ENCODE results near the gene BLOC1S1.
A peak's percentile ranks its signal among the peaks of the same experiment; 100 is the strongest.

The BLOC1S1 gene

DNA sequence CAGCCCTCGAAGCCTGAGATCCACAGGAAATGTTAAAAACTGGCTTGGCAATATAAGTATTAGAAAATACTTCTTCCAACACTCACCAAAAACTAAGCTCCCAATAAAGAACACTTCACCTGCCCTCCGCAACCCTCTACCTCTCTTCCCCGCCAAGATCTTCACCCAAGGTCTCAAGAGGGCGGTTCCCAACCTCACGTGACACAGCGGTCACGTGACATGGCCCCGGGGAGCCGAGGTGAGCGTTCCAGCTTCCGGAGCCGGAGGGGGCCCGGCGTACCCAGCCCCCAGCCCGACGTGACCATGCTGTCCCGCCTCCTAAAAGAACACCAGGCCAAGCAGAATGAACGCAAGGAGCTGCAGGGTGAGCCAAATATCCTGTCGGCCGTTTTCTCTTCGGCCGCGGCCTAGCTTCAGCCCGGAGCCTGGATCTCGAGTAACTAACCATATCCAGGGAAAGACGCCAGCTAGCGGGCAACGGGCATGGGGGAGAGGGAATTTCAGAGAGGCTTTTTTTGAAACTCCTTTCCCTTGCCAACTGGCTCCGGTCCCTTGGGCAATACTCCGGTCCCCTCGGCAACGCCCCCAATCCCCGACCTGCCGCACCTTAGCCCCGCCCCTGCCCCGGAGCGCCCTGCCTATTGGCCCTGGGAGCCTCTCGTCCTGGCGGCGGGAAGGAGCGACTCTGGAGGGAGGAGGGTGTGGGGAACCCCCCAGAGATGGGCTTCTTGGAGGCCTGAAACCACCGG is at the start of gene BLOC1S1:
Gene BLOC1S1, plus strand, starts transcription at position 214 of the 749 bp plus-strand sequence. Its CDS starts 6 bp downstream, at position 220.
- peak; percentile 95 for DNase-seq

- DNase-seq: no peak
Measured at GRCh38 chr12:55666508-55666907, 49.3 kb upstream of the BLOC1S1 start.

DNA sequence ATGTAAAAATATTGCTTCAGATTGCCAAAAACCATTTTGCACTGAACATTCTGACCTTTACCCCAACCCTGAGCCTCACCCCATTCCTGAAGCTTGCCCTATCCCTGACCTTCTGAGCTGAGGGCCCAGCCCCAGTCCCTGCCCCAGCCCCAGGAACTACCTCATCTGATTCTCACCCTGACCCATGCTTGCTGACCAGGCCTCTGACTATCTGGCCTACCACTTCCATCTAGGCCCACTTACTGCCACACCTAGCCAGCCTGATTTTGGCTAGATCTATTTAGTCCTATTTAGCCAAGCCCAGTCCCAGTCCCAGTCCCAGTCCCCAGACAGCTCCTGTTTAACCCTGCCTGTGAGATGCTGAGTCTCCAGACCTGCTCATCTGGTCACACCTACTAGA is 45.6 kb upstream of the BLOC1S1 start:
- DNase-seq: no peak

DNA sequence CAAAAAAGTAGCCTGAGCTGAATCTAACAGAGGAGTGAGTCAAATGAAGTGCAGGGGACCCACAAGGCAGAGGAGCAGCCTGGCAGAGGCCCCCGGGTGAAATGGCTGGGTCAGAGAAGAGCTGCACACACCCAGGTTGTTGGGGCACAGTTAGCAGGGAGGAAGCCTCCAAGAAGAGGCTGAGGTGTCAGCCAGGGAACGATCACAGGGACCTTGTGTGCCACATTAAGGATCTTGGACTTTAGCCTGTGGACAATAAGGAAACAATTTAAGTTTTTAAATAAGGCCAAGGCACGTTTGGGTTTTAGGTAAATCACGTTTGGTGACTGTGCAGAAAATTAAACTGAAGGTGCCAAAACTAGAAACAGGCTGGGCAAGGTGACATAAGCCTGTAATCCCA is 44.1 kb upstream of the BLOC1S1 start:
- no peak for DNase-seq

- no peak for DNase-seq
Measured at GRCh38 chr12:55673638-55674037, 42.2 kb upstream of the BLOC1S1 start.

DNA sequence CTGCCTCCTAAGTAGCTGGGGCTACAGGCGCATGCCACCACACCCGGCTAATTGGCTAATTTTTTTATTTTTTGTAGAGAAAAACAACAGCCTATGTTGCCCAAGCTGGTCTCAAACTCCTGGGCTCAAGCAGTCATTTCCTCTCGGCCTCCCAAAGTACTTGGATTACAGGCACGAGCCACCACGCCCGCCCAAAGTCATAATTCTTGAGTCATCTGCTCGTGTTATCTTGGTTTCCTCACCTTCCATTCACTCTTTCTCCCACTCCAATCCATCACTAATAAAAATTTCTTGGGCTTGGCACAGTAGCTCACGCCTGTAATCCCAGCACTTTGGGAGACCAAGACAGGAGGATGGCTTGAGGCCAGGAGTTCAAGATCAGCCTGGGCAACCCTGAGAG is 40.2 kb upstream of the BLOC1S1 start:
- no peak for DNase-seq

DNA sequence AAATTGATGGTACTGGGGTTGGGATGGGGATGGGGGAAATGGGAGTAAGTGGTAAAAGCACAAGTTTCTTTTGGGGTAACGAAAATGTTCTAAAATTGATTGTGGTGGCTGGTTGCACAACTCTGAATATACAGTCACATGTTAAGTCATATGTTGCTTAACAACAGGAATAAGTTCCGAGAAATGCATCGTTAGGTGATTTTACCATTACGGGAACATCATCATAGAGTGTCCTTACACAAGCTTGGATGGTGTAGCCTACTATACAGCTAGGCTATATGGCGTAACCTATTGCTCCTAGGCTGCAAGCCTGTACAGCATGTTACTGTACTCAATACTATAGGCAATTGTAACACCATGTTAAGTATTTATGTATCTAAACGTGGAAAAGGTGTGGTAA is 39.1 kb upstream of the BLOC1S1 start:
- DNase-seq: no peak

DNA sequence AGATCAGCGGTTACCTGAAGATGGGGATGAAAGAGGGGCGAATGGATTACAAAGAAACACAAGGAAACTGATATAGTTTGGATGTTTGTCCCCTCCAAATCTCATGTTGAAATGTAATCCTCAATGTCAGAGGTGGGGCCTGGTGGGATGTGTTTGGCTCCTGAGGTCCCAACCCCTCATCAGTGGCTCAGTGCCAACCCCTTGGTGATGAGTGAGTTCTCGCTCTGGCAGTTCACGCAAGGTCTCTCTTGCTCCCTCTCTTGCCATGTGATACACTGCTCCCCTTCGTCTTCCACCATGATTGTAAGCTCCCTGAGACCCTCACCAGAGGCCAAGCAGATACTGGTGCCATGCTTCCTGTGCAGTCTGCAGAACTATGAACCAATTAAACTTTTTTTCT is 36.2 kb upstream of the BLOC1S1 start:
- DNase-seq: no peak

DNA sequence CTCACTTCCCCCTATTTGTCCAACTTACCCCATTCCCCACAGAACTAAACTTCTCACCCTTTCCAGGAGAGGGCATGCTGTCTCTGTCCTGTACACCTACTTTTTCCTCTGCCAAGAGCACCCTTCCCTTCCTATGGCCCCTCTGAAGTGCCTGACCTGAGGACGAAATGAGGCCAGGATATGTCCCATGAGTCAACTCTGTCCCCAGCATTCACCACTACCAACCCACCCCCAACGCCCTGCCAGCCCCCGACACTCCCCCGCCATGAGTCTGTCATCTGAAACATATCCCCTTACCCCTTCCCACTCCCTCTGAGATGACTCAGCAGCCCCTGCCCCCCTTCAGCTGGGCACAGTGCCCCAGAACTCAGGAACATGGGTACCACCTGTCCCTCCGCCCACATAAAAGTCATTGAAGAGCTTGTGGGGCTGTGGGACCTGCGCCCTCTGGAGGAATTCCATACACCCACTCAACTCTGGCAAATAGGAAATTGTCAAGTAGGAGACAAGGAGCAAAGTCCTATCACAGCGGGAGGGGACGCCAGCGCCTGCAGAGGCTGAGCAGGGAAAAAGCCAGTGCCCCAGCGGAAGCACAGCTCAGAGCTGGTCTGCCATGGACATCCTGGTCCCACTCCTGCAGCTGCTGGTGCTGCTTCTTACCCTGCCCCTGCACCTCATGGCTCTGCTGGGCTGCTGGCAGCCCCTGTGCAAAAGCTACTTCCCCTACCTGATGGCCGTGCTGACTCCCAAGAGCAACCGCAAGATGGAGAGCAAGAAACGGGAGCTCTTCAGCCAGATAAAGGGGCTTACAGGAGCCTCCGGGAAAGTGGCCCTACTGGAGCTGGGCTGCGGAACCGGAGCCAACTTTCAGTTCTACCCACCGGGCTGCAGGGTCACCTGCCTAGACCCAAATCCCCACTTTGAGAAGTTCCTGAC is 34.4 kb upstream of the BLOC1S1 start:
- DNase-seq: peak; percentile 65

GRCh38 chr12:55682087-55682796 is 33.6 kb upstream of the BLOC1S1 start:
- DNase-seq: no peak

DNA sequence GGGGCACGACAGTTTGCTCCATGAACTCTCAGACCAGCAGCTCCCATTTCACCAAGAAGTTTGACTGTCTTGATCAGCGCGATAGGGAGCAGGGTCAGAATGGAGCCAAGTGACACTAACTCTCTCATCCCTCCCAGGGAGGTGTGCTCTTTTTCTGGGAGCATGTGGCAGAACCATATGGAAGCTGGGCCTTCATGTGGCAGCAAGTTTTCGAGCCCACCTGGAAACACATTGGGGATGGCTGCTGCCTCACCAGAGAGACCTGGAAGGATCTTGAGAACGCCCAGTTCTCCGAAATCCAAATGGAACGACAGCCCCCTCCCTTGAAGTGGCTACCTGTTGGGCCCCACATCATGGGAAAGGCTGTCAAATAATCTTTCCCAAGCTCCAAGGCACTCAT is 32.2 kb upstream of the BLOC1S1 start:
- DNase-seq: no peak

- no peak for DNase-seq
Measured at GRCh38 chr12:55684761-55685370, 31.0 kb upstream of the BLOC1S1 start.

- DNase-seq: no peak
Measured at GRCh38 chr12:55685671-55686070, 30.2 kb upstream of the BLOC1S1 start.

DNA sequence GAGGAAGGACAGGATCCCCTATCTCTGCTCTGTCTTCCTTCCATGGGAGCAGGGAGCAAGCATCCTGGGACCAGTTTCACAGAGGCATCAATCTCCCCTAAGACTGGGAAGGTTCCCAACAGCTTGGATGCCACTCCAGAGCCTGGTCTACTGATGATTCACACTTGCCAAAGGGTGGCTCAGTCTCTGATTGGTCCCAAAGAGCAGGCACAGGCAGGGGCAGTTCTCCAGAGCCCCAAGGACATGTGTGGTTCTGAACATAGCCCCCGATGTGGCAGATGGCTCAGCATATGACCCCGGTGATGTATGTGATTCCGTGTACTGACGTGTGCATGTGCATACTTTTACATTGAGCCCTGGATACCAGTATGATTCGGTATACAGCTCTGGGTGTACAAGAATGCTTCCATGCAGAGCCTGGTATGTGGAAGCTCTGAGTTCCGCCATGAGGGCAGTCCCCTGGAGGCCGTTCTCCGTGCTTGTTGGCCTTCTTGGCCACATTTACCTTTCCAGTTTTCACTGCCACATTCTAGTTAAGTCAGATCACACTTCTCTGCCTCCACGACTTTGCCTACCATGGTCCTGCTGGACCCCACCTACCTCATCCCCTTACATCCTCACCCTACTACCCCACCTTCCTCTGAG is 29.4 kb upstream of the BLOC1S1 start:
- no peak for DNase-seq

GRCh38 chr12:55687746-55688145 is 28.1 kb upstream of the BLOC1S1 start:
- no peak for DNase-seq

- DNase-seq: no peak
Measured at GRCh38 chr12:55688716-55689655, 26.9 kb upstream of the BLOC1S1 start.

- no peak for DNase-seq
Measured at GRCh38 chr12:55692631-55693322, 23.1 kb upstream of the BLOC1S1 start.

GRCh38 chr12:55693323-55694187 is 22.3 kb upstream of the BLOC1S1 start:
- no peak for DNase-seq

GRCh38 chr12:55694188-55694515 is 21.7 kb upstream of the BLOC1S1 start:
- DNase-seq: no peak

DNA sequence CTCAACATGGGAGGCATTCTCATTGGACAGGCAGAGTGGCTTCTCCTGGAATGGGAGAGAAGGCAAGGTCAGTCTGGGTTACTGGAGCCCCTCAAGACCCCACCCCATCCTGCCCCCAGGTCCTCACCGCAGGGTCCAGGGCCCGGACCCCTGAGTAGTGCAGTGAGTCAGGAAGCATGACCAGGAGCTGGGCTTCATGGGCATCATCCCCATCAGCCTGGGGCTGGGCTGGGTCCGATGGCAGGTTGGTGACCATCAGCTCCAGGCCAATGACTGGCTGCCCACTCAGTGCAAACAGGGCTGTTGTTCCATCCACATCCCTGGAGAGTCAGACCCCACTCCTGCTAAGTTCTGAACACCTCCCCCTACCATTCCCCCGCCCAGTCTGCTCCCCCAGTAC is 21.2 kb upstream of the BLOC1S1 start:
- DNase-seq: no peak
